GM19238 (cell line): ENCODE data around the gene TTC3.

Experiments used
- DNase-seq: peaks from one replicate; pipeline ENCODE4 v3.0.0; 2011; ENCODE audit warnings: low spot score; ENCODE audit not compliant: insufficient read length

TTC3 gene

DNA sequence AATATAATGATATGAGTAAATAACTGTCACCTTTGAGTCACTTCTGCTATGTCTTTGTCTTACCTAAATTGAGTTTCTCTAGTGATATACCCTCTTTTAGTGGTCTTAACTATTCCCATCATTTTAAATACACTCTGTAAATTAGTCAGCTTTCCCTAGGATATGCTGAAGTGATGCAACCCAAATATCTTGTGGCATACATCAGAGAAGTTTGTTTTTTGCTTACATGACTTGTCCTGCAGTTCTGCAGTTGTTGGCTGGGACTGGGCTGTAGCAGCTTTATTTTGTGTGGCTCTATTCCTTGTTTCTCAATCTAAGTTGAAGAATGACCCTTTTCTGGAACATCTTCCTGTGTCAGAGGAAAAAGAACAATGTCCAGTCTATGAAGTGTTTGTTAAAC lies 76.4 kb downstream of the TTC3 start:
- no peak for DNase-seq

DNA sequence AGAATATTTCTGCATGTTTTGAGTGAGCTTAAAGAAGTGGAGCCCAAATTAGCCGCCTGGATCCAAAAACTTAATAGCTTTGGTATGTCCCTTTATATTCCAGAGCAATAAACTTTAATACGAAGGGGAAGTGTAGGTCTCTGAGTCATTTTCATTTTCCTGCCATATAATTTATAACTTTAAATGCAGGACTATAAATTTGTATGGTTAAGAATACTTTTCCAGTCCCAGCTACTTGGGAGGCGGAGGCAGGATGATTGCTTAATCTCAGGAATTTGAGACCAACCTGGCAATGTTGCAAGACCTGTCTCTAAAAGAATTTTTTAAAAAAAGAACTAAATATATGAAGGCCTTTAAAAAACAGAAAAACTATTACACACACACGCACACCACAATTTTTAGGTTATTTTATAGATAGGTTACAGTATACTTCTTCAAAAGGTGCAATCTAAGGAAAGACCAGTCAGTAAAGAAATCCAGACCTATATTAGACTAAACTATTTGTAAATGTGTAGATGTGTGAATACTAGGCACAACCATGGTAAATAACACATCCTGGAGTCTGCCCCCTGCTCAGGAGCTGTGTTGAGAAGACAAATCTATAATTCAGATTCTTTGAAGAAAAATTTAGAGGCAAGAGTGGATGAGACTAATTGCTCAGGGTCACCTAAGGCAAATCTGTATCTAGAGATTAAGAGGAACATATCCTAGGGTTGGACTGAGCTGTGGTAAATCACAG lies 80.3 kb downstream of the TTC3 start:
- no peak for DNase-seq

DNA sequence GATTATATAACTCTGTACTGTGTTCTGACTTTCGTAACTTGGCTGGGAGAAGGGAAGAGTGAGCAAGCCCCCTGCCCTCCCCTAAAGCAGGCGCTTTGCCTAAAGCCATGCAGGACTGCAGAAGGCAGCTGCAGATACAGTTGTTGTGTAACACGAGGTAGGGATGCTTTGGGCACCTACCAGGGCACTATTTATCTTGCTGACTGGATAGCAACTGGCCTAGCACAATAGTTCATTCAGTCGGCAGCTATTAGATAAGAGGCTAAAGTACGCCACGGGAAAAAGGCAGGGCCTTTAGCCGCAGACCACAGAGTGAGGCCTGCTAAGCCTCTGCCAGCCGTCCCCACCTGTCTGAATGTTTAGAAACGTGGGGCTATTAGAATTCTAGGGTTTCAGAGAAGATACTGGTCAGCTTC lies 80.9 kb downstream of the TTC3 start:
- DNase-seq = no peak

DNA sequence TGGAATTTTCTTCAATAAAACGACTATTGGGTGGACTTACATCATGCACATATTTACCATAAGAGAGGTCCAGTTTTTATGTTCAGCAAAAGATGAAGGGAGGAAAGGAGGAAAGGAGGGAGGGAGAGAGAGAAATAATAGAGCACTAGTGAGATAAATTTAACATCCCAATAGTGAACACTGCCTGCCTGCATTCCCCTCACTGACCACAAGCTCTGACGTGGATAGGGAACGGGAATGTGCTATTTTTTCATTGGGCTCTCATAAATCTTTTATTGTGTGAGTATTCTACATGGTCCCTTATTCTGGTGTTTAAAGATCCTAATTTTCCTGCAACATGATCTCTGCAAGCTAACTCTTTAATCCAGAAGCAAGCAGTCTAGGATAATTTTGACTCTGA lies 82.1 kb downstream of the TTC3 start:
- no peak for DNase-seq

DNA sequence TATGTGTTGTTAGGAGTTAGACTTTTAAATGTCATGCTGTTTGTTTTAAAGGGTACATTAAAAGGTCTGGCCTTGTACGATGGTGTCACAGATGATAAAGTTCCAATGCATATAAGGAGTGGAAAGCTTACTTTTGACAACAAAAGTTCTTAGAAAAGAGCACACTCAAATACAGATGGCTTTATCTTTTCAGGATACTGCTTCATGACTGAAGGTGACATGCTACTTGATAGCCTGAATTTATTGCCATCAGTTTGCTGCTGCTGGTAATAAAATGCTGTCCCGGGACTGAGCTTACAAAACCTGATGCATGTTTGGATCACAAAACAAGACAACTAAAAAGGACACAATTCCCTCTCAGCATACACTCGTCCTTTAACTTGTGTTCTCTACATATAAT lies 84.9 kb downstream of the TTC3 start:
- DNase-seq = no peak

DNA sequence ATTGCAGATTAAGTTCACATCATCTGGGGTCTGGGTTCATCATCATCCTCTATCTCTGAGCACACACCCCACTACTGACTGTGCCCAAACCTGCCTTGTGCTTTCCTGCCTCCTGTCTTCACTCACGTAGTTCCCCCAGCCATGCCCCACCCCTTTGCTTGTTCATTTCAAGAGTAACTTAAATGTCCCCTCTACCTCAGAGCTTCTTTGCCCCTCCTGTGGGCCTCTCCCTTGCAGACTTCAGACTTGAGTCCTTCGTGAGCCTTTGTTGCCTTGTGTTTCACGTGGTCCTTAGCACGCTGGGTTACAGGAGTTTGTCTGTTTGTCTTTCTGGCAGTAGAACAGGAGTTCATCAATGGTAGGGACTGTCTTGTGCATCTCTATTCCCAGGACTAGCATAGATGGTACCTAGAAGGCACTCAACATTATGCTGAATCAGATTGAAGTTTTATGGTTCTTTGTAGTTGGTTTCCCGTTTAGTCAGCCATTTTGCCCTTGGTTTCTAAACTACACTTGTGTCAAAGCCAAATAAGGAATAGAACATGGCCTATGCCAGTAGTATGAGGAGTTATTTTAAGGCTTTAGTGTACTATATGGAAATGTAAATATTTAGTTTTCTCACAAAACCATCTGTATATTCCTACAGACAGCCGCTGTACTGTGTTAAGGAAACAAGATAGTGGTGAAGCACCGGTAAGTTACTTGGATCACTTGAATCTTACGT lies 86.2 kb downstream of the TTC3 start:
- no peak for DNase-seq

DNA sequence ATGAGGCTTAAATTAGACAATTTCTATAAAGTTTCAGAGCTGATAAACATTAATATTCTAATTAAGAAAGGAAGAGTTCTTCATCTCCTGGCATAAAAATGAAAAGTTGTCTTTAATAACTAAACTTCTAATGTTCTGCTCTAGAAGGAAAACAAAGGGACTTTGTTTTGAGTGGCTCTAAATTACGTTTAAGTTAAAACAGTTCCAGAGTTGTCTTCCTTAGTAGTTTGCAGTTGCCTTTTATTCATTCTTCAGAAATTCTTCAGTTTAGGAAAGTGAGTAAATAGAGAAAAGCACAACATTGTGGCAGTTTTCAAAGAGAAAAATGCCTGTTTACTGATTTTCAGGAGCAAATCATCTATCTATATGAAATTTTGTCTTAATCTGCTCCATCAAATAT lies 86.9 kb downstream of the TTC3 start:
- no peak for DNase-seq

DNA sequence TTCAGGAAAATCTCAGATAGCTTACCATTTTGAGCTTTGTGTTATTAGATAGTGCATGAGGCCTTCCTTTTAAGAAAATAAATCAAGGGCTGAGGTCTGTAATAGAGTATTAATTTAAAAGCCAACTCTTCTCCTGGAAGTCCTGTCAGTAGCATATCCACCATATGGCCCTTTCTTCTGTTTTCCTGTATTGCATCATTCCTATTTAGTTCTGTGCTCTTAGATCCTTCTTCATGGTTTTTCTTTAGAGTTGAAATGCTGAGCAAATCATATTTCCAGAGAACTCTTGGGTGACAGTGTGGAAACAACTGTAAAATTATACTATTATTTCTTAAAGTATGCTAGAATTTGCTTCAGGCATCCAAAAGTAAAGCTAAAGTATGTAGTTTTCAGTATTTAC lies 91.7 kb downstream of the TTC3 start:
- DNase-seq = no peak

DNA sequence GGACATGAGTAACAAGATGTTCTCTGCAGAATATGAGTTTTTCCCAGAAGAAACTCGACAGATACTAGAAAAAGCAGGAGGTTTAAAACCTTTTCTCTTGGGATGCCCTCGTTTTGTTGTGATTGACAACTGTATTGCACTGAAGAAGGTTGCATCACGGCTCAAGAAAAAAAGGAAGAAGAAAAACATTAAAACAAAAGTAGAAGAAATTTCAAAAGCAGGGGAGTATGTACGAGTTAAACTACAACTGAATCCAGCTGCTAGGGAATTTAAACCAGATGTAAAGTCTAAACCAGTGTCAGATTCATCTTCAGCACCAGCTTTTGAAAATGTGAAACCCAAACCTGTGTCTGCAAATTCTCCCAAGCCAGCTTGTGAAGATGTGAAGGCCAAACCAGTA lies 92.5 kb downstream of the TTC3 start:
- DNase-seq = no peak

DNA sequence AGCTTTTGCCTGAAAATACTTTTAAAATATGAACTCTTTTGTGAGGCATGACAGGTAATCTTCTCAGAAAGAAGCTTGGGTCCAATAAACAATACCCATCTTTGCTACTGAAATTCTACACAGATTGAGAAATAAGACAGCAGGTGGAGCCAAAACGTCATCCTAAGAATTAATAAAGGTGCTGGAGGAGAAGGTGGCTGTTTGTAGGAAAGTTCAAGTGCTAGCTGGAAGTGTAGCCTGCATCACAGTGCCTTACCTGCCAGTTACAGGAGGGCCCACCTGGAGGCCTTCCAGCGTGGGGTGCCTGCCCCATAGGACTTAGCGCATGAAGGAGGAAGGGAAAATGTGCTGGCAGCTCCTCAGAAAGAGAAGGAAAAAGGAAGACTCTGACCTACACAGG lies 93.7 kb downstream of the TTC3 start:
- no peak for DNase-seq

DNA sequence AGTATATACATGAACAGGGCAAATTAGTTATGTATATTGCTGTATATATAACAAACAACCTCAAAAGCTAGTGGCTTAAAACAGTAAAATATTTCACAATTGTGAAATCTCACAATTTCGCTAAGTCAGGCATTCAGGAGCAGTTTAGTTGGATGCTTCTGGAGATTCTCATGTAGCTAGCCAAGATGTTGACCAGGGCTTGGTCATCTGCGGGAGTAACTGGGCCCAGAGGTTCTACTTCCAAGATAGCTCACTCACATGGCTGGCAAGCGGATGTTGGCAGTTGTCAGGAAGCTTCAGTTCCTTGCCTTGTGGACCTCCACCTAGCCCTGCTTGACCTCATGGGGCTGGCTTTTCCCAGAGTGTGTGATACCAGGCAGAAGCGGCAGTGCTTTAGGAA lies 95.6 kb downstream of the TTC3 start:
- DNase-seq = no peak

DNA sequence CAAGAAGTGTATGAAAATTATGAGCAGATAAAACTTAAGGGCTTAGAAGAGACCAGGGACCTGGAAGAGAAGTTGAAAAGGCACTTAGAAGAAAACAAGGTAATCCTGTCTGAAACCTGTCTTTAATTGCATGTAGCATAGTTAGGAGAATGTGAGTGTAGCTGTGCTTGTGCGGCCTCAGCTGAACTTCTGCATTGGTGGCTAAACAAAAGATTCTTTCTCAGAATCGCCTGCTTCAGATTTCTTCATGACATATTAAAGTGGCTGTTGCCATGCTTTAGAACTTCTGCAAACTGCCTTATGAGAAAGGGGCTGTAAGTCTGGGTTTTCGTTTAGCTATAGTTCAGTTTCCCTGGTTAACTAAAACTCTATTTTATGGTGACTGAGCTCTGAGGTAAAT lies 99.6 kb downstream of the TTC3 start:
- DNase-seq = no peak

DNA sequence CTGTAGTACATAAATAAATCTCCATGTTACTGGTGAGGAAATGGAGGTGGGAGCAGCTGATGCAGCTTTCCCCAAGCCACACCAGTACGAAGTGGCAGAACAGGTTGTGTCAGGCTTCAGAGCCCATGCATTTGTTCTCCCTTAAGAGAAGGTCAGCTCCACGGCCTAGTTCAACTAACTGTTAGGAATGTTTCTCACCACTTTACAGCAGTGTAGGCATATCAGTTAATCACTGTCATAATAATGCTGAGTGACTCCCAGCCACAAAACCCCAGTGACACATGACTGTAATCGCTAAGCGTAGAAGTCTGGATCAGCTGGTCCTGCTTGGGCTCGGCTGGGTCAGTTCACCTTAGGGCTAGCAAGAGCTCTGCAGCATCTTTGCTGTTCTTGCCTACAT lies 103.7 kb downstream of the TTC3 start:
- DNase-seq = no peak

DNA sequence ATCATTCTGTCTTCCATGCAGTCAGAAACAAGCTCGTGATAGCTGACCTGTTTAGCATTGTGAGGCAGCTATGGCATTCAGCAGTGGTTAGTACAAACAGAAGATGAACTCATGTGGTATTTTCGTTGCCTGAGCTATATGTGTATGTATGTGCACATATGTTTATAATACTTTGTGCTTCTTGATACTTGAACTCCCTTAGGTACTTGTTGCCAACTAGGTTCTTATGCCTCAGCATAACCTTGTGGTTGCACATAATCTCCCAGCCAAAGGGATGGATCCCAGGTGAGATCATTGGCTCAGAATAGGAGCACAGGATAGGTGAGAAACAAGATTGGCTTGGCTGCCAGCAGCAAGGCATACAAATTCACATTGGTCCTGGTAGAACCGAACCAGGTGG lies 108.0 kb downstream of the TTC3 start:
- no peak for DNase-seq

DNA sequence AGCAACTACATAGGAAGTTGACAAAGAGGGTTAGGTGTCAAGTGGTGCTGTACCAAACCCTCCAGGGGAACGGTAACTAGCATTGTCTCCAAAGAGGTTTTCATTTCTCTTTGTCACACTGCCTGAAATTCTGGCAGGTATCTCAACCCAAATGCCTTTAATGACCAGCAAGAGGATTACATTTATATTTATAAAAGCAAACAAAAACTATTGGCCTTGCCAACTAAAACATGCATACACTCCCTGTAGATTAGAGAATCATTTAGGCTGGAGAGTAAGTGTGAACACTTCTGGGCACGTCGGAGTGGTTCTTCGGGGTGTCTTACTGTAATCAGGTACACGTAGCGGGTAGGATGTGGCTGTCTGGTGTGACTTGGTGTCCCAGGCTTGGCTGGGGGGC lies 109.2 kb downstream of the TTC3 start:
- DNase-seq = no peak

DNA sequence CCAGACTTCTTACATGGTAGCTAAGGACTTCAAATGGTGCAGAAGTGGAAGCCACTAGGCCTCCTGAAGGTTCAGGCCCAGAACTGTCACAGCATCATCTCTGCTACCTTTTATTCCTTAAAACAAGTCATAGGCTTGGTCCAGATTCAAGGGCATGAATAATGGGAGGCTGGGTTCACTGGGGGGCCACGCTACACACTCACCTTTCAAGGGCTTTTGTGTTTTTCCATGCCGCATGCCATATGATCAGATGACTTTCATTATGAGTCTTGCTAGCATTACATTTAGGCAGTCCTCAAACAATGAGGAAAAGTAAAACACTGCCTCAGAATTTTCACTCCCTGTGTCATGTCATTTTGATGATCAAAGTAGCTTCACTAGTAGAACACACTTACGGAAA lies 110.7 kb downstream of the TTC3 start:
- DNase-seq = no peak

DNA sequence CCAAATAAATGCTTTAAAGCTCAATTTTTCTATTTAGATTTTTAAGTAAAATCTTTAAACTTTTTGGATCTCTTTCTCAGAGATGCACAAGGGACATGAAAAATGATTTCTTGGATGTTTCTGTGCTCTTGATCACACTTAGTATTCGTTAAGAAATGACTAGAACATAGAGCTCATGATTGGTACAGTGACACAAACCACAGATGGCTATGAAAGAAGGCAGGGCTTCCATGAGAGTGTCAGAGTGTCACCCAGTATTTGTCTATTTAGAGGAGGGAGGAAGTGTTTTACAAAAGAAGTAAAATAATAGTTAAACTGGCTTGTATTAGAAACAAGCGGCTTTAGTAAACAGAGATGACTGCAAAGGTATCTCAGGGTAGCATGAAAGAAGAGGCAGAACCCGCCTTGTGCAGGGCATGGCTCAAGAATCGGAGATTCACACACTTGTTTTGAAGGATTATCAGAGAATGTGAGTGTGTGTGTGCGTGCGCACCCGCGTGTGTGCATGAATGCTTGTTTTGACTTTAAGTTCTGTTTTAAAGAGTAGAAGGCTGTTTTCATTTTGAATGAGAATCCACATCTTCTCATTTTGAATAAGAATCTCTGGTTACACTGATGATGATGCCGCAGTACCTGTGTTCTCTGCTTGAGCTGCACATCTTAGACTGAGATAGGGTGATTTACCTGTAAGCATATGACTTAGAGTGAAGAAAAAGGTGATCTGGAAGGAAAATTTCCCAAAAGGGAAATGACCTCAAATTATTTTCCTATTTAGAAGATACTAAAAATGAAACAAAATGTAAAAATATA lies 111.9 kb downstream of the TTC3 start:
- no peak for DNase-seq

DNA sequence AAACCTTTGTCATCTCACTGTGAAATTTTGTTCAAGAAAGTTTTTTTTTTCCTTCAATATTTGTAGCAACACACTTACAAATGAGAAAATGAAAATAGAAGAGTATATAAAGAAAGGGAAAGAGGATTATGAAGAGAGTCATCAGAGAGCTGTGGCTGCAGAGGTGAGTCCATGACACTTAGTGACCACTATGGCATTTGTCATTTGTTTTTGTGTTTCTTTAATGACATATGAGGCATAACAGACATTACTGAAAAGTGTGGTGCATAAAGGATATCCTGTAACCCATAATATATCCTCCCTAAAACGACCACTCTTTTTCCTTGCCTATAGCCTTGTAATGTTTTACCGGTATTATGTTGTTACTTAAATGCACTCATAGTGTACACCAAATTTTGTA lies 113.9 kb downstream of the TTC3 start:
- DNase-seq = no peak

DNA sequence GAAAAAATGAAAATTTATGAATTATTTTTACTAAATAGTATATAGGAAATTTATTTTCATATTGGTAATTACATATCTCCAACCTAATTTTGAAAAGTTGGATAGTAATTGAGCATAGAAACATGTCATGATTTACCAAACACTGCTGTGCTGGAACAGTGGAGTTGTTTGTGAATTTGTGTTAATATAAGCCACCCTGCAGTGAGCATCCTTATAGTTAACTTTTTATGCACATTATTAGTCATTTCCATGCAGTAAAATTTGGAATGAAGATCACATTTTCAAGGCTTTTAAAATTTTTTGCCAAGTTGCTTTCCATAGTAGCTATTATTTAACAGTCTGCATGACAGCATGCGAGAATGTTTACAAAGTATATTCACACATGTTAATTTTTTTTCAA lies 115.8 kb downstream of the TTC3 start:
- no peak for DNase-seq

DNA sequence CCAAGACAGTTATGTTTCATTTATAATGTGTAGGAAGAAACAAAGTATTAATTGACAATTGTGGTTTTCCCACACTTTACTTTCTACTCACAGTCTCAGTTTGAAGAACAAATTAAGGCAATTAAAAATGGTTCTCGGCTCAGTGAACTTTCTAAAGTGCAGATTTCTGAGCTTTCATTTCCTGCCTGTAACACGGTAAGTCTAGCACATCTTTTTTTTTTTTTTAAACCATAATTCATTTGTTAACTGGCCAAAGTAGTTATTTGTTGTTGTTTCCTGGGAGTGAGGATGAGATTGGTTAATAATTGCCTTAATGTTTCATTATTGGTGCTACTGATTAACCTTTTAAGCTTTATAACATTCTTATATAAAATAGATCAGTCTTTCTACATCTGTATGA lies 119.0 kb downstream of the TTC3 start:
- no peak for DNase-seq

DNA sequence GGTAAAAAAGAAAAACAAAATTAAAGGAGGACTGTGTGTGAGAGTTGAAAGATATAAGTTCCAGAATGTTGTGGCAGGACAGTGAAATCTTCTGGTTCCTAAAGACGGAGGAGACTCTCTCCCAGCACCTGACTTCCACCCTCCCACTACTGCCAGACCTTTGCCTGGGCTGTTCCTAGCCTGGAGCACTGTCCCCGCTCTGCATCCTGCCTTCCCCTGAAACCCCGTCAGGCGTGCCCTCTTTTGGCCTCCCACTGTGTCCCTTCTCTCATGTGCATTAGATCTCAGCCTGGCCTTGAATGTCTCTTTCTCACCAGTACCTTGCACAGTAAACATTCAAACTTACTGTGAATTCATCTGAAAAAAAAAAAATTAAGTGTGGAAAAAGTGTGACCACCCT lies 120.0 kb downstream of the TTC3 start:
- no peak for DNase-seq

DNA sequence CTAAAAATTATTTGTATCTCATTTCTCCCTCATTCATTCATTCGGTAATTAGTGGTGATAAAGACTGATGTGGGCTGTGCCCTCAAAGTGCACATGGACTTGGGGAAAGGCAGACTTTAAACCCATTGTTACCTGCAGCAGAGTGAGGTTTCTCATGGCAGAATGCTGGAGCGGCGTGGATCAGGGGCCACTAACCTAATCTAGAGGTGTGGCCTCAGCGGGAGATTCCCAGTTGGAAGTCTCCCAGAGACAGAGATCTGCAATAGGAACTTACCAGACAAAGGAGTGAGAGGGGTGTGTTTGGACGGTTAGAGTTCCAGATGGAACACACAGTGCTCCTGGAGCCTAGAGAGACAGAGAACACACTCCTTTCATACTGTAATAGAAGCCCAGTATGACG lies 120.6 kb downstream of the TTC3 start:
- DNase-seq = no peak
